Vagina (tissue), 2 donors: Measurements from ENCODE around the gene CLIP3.

Experiments used
- CTCF ChIP-seq, 3 experiments: fragments of 450-650 bp in 2 of 3; fragments of 200-600 bp in 1 of 3; sonication (generic) in 1 of 3; IDR thresholded peaks; one replicate each; pipeline ENCODE4 v1.5.1; 2017 to 2019; ENCODE audit warnings: antibody characterized with exemption in 3 of 3, mild to moderate bottlenecking in 2 of 3, moderate library complexity in 2 of 3
- POLR2A ChIP-seq, 2 donors: fragments of 450-650 bp; IDR thresholded peaks; one replicate each; pipeline ENCODE4 v1.6.1; 2017; ENCODE audit warnings: antibody characterized with exemption in 2 of 2, mild to moderate bottlenecking in 2 of 2, moderate library complexity in 2 of 2
- POLR2AphosphoS5 ChIP-seq, 2 donors: sonication (generic); formaldehyde crosslinking; IDR thresholded peaks; one replicate each; pipeline ENCODE4 v1.9.0; 2017; ENCODE audit warnings: antibody characterized with exemption in 2 of 2, mild to moderate bottlenecking in 2 of 2, low read depth in 1 of 2; ENCODE audit not compliant: insufficient read depth in 1 of 2

GRCh38 chr19:36079389-36079945 is 46.8 kb upstream of the CLIP3 start:
- TF ChIP-seq CTCF (IDR thresholded peaks at IDR 0.05) (no peak), POLR2A (IDR thresholded peaks at IDR 0.05) (no peak), POLR2AphosphoS5 (IDR thresholded peaks at IDR 0.05; ENCODE audit: insufficient read depth in 1 of 2, low read depth in 1 of 2) (no peak)
